ENCODE results near the gene NEK4.

NEK4 gene

GRCh38 chr3:52771702-52772101 lies 962 bp upstream of the NEK4 start:
- H2AK5ac ChIP-seq (ENCODE audit: low read depth, low read length): peak overlapping the region; percentile 59
- H3K79me1 ChIP-seq (ENCODE audit: low read depth, low read length): peaks cover 4% of the 10 kb centered on the region
- no peak overlapping the region for H2BK5ac ChIP-seq (ENCODE audit: low read length)
- no peak overlapping the region for H2BK120ac ChIP-seq (ENCODE audit: low read depth, low read length)
- H3K4me3 ChIP-seq (ENCODE audit: low read length in 2 of 2): peak overlapping the region in 1 of 2 donors; percentile 87
- no CpG with 5 or more reads among the region's 10 CpGs for WGBS, 2 donors (ENCODE audit: extremely low coverage in 2 of 2, insufficient read length in 2 of 2, insufficient replicate concordance in 1 of 2)
- no peak overlapping the region for H2BK15ac ChIP-seq (ENCODE audit: low read length)
- H3K4me1 ChIP-seq (ENCODE audit: control insufficient read depth in 2 of 2, insufficient read depth in 1 of 2, low read depth in 1 of 2, low read length in 2 of 2): peaks cover 0 to 4% of the 10 kb centered on the region in 2 donors
- DNase-seq (ENCODE audit: low spot score): no peak
- H3K36me3 ChIP-seq (replicated peaks in 1 of 2; ENCODE audit: control insufficient read depth in 2 of 2, insufficient read depth in 2 of 2, low read length in 2 of 2): peaks cover 7 to 21% of the 10 kb centered on the region in 2 donors
- H3K27ac ChIP-seq (replicated peaks; ENCODE audit: low read length): no peak overlapping the region
- no peak overlapping the region for H4K8ac ChIP-seq (ENCODE audit: low read depth, low read length)
- peak overlapping the region; percentile 96 for H2AFZ ChIP-seq (ENCODE audit: low read length)
- H3K23ac ChIP-seq (ENCODE audit: low read depth, low read length, poor library complexity): no peak overlapping the region
- H3K9ac ChIP-seq (ENCODE audit: low read depth, low read length, poor library complexity): no peak overlapping the region
- H3K27me3 ChIP-seq (ENCODE audit: control insufficient read depth in 3 of 3, insufficient read depth in 3 of 3, low read depth in 1 of 3, low read length in 3 of 3): peaks cover 0 to 6% (median 0%) of the 10 kb centered on the region in 3 experiments
- no peak overlapping the region for H3K4ac ChIP-seq (ENCODE audit: low read length)
- H4K91ac ChIP-seq (ENCODE audit: low read depth, low read length, poor library complexity): no peak overlapping the region
- no peaks in the 10 kb centered on the region for H3K9me3 ChIP-seq (replicated peaks in 1 of 2; ENCODE audit: control insufficient read depth in 2 of 2, insufficient read depth in 1 of 2, low read depth in 1 of 2, low read length in 2 of 2)
- H3K14ac ChIP-seq (ENCODE audit: low read length): no peak overlapping the region
- H3K18ac ChIP-seq (ENCODE audit: low read length): no peak overlapping the region
- H2BK12ac ChIP-seq (ENCODE audit: low read length): no peak overlapping the region
- H3K4me2 ChIP-seq (ENCODE audit: insufficient read depth, low read length, poor library complexity, severe bottlenecking): peak overlapping the region; percentile 41

- Histone ChIP-seq H3K27ac (replicated peaks; ENCODE audit: low read length) (peak overlapping the region; percentile 77), H3K4me1 (ENCODE audit: control insufficient read depth in 2 of 2, insufficient read depth in 1 of 2, low read depth in 1 of 2, low read length in 2 of 2) (peaks cover 0 to 4% of the 10 kb centered on the region in 2 donors), H3K18ac (ENCODE audit: low read length) (no peak overlapping the region), H3K23ac (ENCODE audit: low read depth, low read length, poor library complexity) (no peak overlapping the region), H4K8ac (ENCODE audit: low read depth, low read length) (no peak overlapping the region), H3K27me3 (ENCODE audit: control insufficient read depth in 3 of 3, insufficient read depth in 3 of 3, low read depth in 1 of 3, low read length in 3 of 3) (peaks cover 0 to 6% (median 0%) of the 10 kb centered on the region in 3 experiments), H2BK15ac (ENCODE audit: low read length) (no peak overlapping the region), H3K4ac (ENCODE audit: low read length) (no peak overlapping the region), H4K91ac (ENCODE audit: low read depth, low read length, poor library complexity) (no peak overlapping the region), H3K79me1 (ENCODE audit: low read depth, low read length) (peaks cover 4% of the 10 kb centered on the region), H3K9me3 (replicated peaks in 1 of 2; ENCODE audit: control insufficient read depth in 2 of 2, insufficient read depth in 1 of 2, low read depth in 1 of 2, low read length in 2 of 2) (no peaks in the 10 kb centered on the region), H3K36me3 (replicated peaks in 1 of 2; ENCODE audit: control insufficient read depth in 2 of 2, insufficient read depth in 2 of 2, low read length in 2 of 2) (peaks cover 7 to 23% of the 10 kb centered on the region in 2 donors), H2AK5ac (ENCODE audit: low read depth, low read length) (peak overlapping the region; percentile 59), H3K4me2 (ENCODE audit: insufficient read depth, low read length, poor library complexity, severe bottlenecking) (peak overlapping the region; percentile 41), H2BK5ac (ENCODE audit: low read length) (no peak overlapping the region), H3K9ac (ENCODE audit: low read depth, low read length, poor library complexity) (no peak overlapping the region), H2AFZ (ENCODE audit: low read length) (peak overlapping the region; percentile 96), H3K14ac (ENCODE audit: low read length) (no peak overlapping the region), H2BK120ac (ENCODE audit: low read depth, low read length) (no peak overlapping the region), H2BK12ac (ENCODE audit: low read length) (no peak overlapping the region), H3K4me3 (ENCODE audit: low read length in 2 of 2) (peak overlapping the region; percentile 87 to 88)
- no CpG with 5 or more reads among the region's 5 CpGs for WGBS, 2 donors (ENCODE audit: extremely low coverage in 2 of 2, insufficient read length in 2 of 2, insufficient replicate concordance in 1 of 2)
- DNase-seq (ENCODE audit: low spot score): no peak
These were observed 568 bp upstream of the NEK4 start for GRCh38 chr3:52771334-52771681.

GRCh38 chr3:52769786-52770455 lies 819 bp downstream of the NEK4 start:
- no peak overlapping the region for H3K18ac ChIP-seq (ENCODE audit: low read length)
- no peak overlapping the region for H3K4ac ChIP-seq (ENCODE audit: low read length)
- no peak overlapping the region for H3K23ac ChIP-seq (ENCODE audit: low read depth, low read length, poor library complexity)
- no CpG with 5 or more reads among the region's 13 CpGs for WGBS, 2 donors (ENCODE audit: extremely low coverage in 2 of 2, insufficient read length in 2 of 2, insufficient replicate concordance in 1 of 2)
- no peak overlapping the region for H2BK120ac ChIP-seq (ENCODE audit: low read depth, low read length)
- H2AFZ ChIP-seq (ENCODE audit: low read length): peak overlapping the region; percentile 96
- H2BK12ac ChIP-seq (ENCODE audit: low read length): no peak overlapping the region
- no peak overlapping the region for H2BK15ac ChIP-seq (ENCODE audit: low read length)
- peaks cover 0 to 4% of the 10 kb centered on the region in 2 donors for H3K4me1 ChIP-seq (ENCODE audit: control insufficient read depth in 2 of 2, insufficient read depth in 1 of 2, low read depth in 1 of 2, low read length in 2 of 2)
- no peak overlapping the region for H2AK5ac ChIP-seq (ENCODE audit: low read depth, low read length)
- peaks cover 4% of the 10 kb centered on the region for H3K79me1 ChIP-seq (ENCODE audit: low read depth, low read length)
- no peak overlapping the region for H4K8ac ChIP-seq (ENCODE audit: low read depth, low read length)
- no peak overlapping the region for H3K14ac ChIP-seq (ENCODE audit: low read length)
- peak overlapping the region; percentile 87 to 99 for H3K4me3 ChIP-seq (ENCODE audit: low read length in 2 of 2)
- no peak overlapping the region for H2BK5ac ChIP-seq (ENCODE audit: low read length)
- H3K36me3 ChIP-seq (replicated peaks in 1 of 2; ENCODE audit: control insufficient read depth in 2 of 2, insufficient read depth in 2 of 2, low read length in 2 of 2): peaks cover 12 to 37% of the 10 kb centered on the region in 2 donors
- H3K4me2 ChIP-seq (ENCODE audit: insufficient read depth, low read length, poor library complexity, severe bottlenecking): peak overlapping the region; percentile 52
- H3K27me3 ChIP-seq (ENCODE audit: control insufficient read depth in 3 of 3, insufficient read depth in 3 of 3, low read depth in 1 of 3, low read length in 3 of 3): no peaks in the 10 kb centered on the region
- H4K91ac ChIP-seq (ENCODE audit: low read depth, low read length, poor library complexity): no peak overlapping the region
- no peaks in the 10 kb centered on the region for H3K9me3 ChIP-seq (replicated peaks in 1 of 2; ENCODE audit: control insufficient read depth in 2 of 2, insufficient read depth in 1 of 2, low read depth in 1 of 2, low read length in 2 of 2)
- H3K27ac ChIP-seq (replicated peaks; ENCODE audit: low read length): no peak overlapping the region
- no peak for DNase-seq (ENCODE audit: low spot score)
- no peak overlapping the region for H3K9ac ChIP-seq (ENCODE audit: low read depth, low read length, poor library complexity)

GRCh38 chr3:52763466-52763865 lies 7.3 kb downstream of the NEK4 start:
- no peaks in the 10 kb centered on the region for H3K4me1 ChIP-seq (ENCODE audit: control insufficient read depth in 2 of 2, insufficient read depth in 1 of 2, low read depth in 1 of 2, low read length in 2 of 2)
- no peak overlapping the region for H3K4ac ChIP-seq (ENCODE audit: low read length)
- WGBS, 2 donors (ENCODE audit: extremely low coverage in 2 of 2, insufficient read length in 2 of 2, insufficient replicate concordance in 1 of 2): no CpG with 5 or more reads among the region's 2 CpGs
- no peaks in the 10 kb centered on the region for H3K27me3 ChIP-seq (ENCODE audit: control insufficient read depth in 3 of 3, insufficient read depth in 3 of 3, low read depth in 1 of 3, low read length in 3 of 3)
- H3K9ac ChIP-seq (ENCODE audit: low read depth, low read length, poor library complexity): no peak overlapping the region
- H2BK12ac ChIP-seq (ENCODE audit: low read length): no peak overlapping the region
- no peak overlapping the region for H2AK5ac ChIP-seq (ENCODE audit: low read depth, low read length)
- H3K18ac ChIP-seq (ENCODE audit: low read length): no peak overlapping the region
- H3K4me2 ChIP-seq (ENCODE audit: insufficient read depth, low read length, poor library complexity, severe bottlenecking): no peak overlapping the region
- H3K79me1 ChIP-seq (ENCODE audit: low read depth, low read length): peaks cover 2% of the 10 kb centered on the region
- no peak overlapping the region for H2AFZ ChIP-seq (ENCODE audit: low read length)
- H2BK5ac ChIP-seq (ENCODE audit: low read length): no peak overlapping the region
- H3K23ac ChIP-seq (ENCODE audit: low read depth, low read length, poor library complexity): no peak overlapping the region
- no peak overlapping the region for H2BK15ac ChIP-seq (ENCODE audit: low read length)
- H3K27ac ChIP-seq (replicated peaks; ENCODE audit: low read length): no peak overlapping the region
- no peak for DNase-seq (ENCODE audit: low spot score)
- no peaks in the 10 kb centered on the region for H3K9me3 ChIP-seq (replicated peaks in 1 of 2; ENCODE audit: control insufficient read depth in 2 of 2, insufficient read depth in 1 of 2, low read depth in 1 of 2, low read length in 2 of 2)
- H3K4me3 ChIP-seq (ENCODE audit: low read length in 2 of 2): no peak overlapping the region
- no peak overlapping the region for H2BK120ac ChIP-seq (ENCODE audit: low read depth, low read length)
- H3K14ac ChIP-seq (ENCODE audit: low read length): no peak overlapping the region
- no peak overlapping the region for H4K8ac ChIP-seq (ENCODE audit: low read depth, low read length)
- H4K91ac ChIP-seq (ENCODE audit: low read depth, low read length, poor library complexity): no peak overlapping the region
- H3K36me3 ChIP-seq (replicated peaks in 1 of 2; ENCODE audit: control insufficient read depth in 2 of 2, insufficient read depth in 2 of 2, low read length in 2 of 2): peaks cover 22 to 85% of the 10 kb centered on the region in 2 donors

Data from neuronal stem cell (in vitro differentiated cells).